Neural crest cell (in vitro differentiated cells): ENCODE measurements around the gene ELFN2. TPM values are rescaled to one million over a fixed set of nuclear protein-coding genes. Genes with fewer than 3 reads are reported as not detected.

Experiments used
- DNase-seq: peaks from one replicate; pipeline ENCODE4 v3.0.0; 2021; ENCODE audit warnings: low read depth, mixed read lengths, low spot score
- H3K27ac Mint-ChIP-seq: one replicate; pipeline ENCODE4 v1.8.0; 2021; ENCODE audit warnings: mild to moderate bottlenecking, mixed read lengths; ENCODE audit not compliant: unreplicated experiment
- H3K27me3 Mint-ChIP-seq: 2 replicates; pipeline ENCODE4 v1.8.0; 2021; ENCODE audit warnings: low read depth, mild to moderate bottlenecking, mixed read lengths
- H3K36me3 Mint-ChIP-seq: 2 replicates; pipeline ENCODE4 v1.8.0; 2021; ENCODE audit warnings: low read depth, mild to moderate bottlenecking, mixed read lengths
- H3K4me1 Mint-ChIP-seq: 2 replicates; pipeline ENCODE4 v1.8.0; 2021; ENCODE audit warnings: mixed read lengths
- H3K4me3 Mint-ChIP-seq: one replicate; pipeline ENCODE4 v1.8.0; 2021; ENCODE audit warnings: mild to moderate bottlenecking, mixed read lengths
- H3K9me3 Mint-ChIP-seq: 2 replicates; pipeline ENCODE4 v1.8.0; 2021; ENCODE audit warnings: mixed read lengths
- CTCF ChIP-seq: fragments of 200-600 bp; sonication (generic); conservative IDR thresholded peaks from 2 replicates; pipeline ENCODE4 v1.5.0; 2021; ENCODE audit warnings: antibody characterized with exemption, mild to moderate bottlenecking
- total RNA-seq: library from RNA; stranded (reverse); gene quantifications from 2 replicates; pipeline ENCODE4 v1.2.1, GENCODE V29; 2021

ELFN2 gene
- total RNA-seq, 1 donor from 2014 or later = 0.09 TPM

GRCh38 chr22:37393746-37394145, 33.5 kb downstream of the ELFN2 start:
- H3K27ac Mint-ChIP-seq = no peak overlapping the region
- no peak for TF ChIP-seq CTCF
- H3K36me3 Mint-ChIP-seq = no peaks in the 10 kb centered on the region
- peaks cover 3% of the 10 kb centered on the region for H3K4me1 Mint-ChIP-seq
- no peaks in the 10 kb centered on the region for H3K9me3 Mint-ChIP-seq
- no peak overlapping the region for H3K4me3 Mint-ChIP-seq
- DNase-seq = no peak
- no peaks in the 10 kb centered on the region for H3K27me3 Mint-ChIP-seq

GRCh38 chr22:37392721-37393328, 34.5 kb downstream of the ELFN2 start:
- Mint-ChIP-seq H3K36me3 (no peaks in the 10 kb centered on the region), H3K9me3 (no peaks in the 10 kb centered on the region), H3K4me3 (no peak overlapping the region), H3K4me1 (peaks cover 7% of the 10 kb centered on the region), H3K27me3 (no peaks in the 10 kb centered on the region), H3K27ac (no peak overlapping the region)
- DNase-seq = no peak
- no peak for TF ChIP-seq CTCF

GRCh38 chr22:37391702-37392101, 35.6 kb downstream of the ELFN2 start:
- H3K27me3 Mint-ChIP-seq = no peaks in the 10 kb centered on the region
- no peak overlapping the region for H3K4me3 Mint-ChIP-seq
- no peak overlapping the region for H3K27ac Mint-ChIP-seq
- DNase-seq = no peak
- no peak for TF ChIP-seq CTCF
- H3K36me3 Mint-ChIP-seq = no peaks in the 10 kb centered on the region
- H3K9me3 Mint-ChIP-seq = no peaks in the 10 kb centered on the region
- H3K4me1 Mint-ChIP-seq = peaks cover 17% of the 10 kb centered on the region

GRCh38 chr22:37390075-37390474, 37.2 kb downstream of the ELFN2 start:
- H3K27me3 Mint-ChIP-seq = no peaks in the 10 kb centered on the region
- no peak overlapping the region for H3K27ac Mint-ChIP-seq
- DNase-seq = no peak
- no peak for TF ChIP-seq CTCF
- no peaks in the 10 kb centered on the region for H3K9me3 Mint-ChIP-seq
- H3K4me1 Mint-ChIP-seq = peaks cover 17% of the 10 kb centered on the region
- no peaks in the 10 kb centered on the region for H3K36me3 Mint-ChIP-seq
- H3K4me3 Mint-ChIP-seq = no peak overlapping the region

- Mint-ChIP-seq H3K36me3 (no peaks in the 10 kb centered on the region), H3K27me3 (no peaks in the 10 kb centered on the region), H3K4me1 (peaks cover 14% of the 10 kb centered on the region), H3K4me3 (no peak overlapping the region), H3K27ac (no peak overlapping the region), H3K9me3 (no peaks in the 10 kb centered on the region)
- DNase-seq = no peak
- TF ChIP-seq CTCF = no peak
Observed at GRCh38 chr22:37388538-37388937, 38.7 kb downstream of the ELFN2 start.
